Fibroblast of the aortic adventitia (primary cell): ENCODE data around the gene PSMG1. TPM values are rescaled to one million over a fixed set of nuclear protein-coding genes. Genes with fewer than 3 reads are reported as not detected.
A peak's percentile ranks its signal among the peaks of the same experiment; 100 is the strongest.

Source experiments
- DNase-seq: peaks from one replicate; pipeline ENCODE4 v3.0.0-alpha.2; 2010; ENCODE audit warnings: low read depth
- H3K4me3 ChIP-seq: 2 replicates; pipeline ENCODE4 v1.5.1; 2011; ENCODE audit warnings: low read depth, mild to moderate bottlenecking, control low read depth, low read length, moderate library complexity
- CTCF ChIP-seq: IDR thresholded peaks from 2 replicates; pipeline ENCODE4 v1.5.1; 2011; ENCODE audit warnings: mild to moderate bottlenecking, low read length, control low read depth, inconsistent platforms; ENCODE audit not compliant: insufficient read depth
- total RNA-seq: library from RNA; depleted of rRNA; stranded (reverse); fragments of >200 nt; gene quantifications from 2 replicates; pipeline ENCODE4 v1.2.3, GENCODE V29; 2012; ENCODE audit warnings: low replicate concordance

PSMG1 gene
- total RNA-seq, 1 donor, result 91.1 TPM

- H3K4me3 ChIP-seq, result no peak overlapping the region
- no peak for DNase-seq
- no peak for TF ChIP-seq CTCF
Observed at GRCh38 chr21:39218082-39218409, 34.8 kb upstream of the PSMG1 start.

GRCh38 chr21:39217356-39218081 lies 34.3 kb upstream of the PSMG1 start:
- no peak for DNase-seq
- no peak for TF ChIP-seq CTCF
- no peak overlapping the region for H3K4me3 ChIP-seq

DNA sequence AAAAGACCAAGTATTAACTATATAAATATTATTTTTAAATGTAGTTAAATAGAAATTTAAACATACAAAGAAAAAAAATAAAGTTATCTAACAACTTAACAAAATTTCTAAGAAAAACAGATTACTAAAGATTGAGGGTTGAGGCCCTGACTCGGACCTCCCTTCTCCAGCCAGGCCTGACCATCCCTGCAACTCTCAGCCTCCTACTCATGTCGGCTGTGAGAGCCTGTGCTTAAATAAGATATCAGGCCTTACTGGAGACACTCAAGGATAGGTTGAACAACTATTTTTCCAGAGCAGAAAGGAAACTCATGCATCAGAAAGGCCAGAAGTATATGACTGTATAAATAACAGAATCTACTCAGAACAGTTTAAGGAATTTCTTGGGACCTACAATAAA lies 33.0 kb upstream of the PSMG1 start:
- H3K4me3 ChIP-seq, result no peak overlapping the region
- TF ChIP-seq CTCF, result no peak
- no peak for DNase-seq

DNA sequence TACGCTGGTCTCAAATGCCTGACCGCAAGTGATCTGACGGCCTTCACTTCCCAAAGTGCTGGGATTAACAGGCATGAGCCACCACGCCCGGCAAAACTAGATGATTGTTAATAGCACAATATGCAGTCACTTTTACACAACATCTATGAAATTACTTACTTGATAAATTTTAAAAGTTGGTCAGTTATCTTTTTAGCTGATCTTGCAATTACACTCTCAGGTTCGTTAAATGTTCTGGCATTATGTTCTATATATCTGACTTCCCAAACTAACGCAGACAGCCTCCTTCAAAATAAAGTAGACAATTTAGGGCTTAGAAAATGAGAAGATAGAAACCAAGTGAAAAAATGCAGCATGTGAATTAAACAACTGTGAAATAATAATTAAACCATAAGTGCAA lies 31.8 kb upstream of the PSMG1 start:
- no peak overlapping the region for H3K4me3 ChIP-seq
- no peak for DNase-seq
- TF ChIP-seq CTCF, result no peak

GRCh38 chr21:39209334-39209688 lies 26.1 kb upstream of the PSMG1 start:
- DNase-seq, result no peak
- no peak for TF ChIP-seq CTCF
- no peak overlapping the region for H3K4me3 ChIP-seq

DNA sequence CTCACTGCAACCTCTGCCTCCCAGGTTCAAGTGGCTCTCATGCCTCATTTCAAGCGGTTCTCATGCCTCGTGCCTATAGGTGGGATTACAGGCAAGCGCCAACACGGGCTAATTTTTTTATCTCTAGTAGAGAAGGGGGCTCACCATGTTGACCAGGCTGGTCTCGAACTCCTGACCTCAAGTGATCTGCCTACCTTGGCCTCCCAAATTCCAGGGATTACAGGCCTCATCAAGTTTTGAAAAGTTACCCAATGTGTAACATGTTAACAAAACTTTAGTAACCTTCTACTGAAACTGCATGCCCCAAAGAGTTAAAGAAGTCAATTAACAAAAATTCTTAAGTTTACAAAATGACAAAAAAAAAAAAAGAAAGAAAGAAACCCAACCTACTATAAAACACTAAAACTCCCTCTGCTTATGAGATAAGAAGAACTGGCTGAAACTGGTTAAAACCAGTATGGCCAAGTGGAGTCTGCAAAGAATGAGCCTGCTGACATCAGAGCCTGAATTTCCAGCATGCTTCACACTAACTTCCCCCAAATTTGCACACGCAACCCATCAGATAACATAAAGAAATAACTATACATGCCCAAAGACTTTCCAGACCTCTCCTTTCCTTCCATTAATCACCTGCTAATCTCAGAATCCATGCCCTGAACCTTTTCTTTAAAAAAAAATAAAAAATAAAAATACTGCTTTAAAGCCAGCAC lies 25.5 kb upstream of the PSMG1 start:
- DNase-seq, result peak; percentile 64
- no peak for TF ChIP-seq CTCF
- no peak overlapping the region for H3K4me3 ChIP-seq
